22Rv1 (cell line): ENCODE results near the gene ADORA1.

ENCODE experiments used
- ZFX ChIP-seq: fragments of 450-650 bp; IDR thresholded peaks from 2 replicates; pipeline ENCODE4 v1.6.1; 2017; ENCODE audit warnings: antibody characterized with exemption, borderline replicate concordance
- TF ChIP-seq, protein P1 (sequence below): fragments of 450-650 bp; IDR thresholded peaks from 2 replicates; pipeline ENCODE4 v1.5.1; 2017; ENCODE audit warnings: mild to moderate bottlenecking

- TF ChIP-seq, protein P1, sequence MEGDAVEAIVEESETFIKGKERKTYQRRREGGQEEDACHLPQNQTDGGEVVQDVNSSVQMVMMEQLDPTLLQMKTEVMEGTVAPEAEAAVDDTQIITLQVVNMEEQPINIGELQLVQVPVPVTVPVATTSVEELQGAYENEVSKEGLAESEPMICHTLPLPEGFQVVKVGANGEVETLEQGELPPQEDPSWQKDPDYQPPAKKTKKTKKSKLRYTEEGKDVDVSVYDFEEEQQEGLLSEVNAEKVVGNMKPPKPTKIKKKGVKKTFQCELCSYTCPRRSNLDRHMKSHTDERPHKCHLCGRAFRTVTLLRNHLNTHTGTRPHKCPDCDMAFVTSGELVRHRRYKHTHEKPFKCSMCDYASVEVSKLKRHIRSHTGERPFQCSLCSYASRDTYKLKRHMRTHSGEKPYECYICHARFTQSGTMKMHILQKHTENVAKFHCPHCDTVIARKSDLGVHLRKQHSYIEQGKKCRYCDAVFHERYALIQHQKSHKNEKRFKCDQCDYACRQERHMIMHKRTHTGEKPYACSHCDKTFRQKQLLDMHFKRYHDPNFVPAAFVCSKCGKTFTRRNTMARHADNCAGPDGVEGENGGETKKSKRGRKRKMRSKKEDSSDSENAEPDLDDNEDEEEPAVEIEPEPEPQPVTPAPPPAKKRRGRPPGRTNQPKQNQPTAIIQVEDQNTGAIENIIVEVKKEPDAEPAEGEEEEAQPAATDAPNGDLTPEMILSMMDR = no peak
- no peak for TF ChIP-seq ZFX
These were observed 18.0 kb downstream of the ADORA1 start for GRCh38 chr1:203145321-203146041.
